AG20443 (cell line): Measurements from ENCODE around the gene SSH2.
A peak's percentile ranks its signal among the peaks of the same experiment; 100 is the strongest.
"Not testable (repeated sequence)": the region's sequence is repeated elsewhere in the genome, so short reads cannot be mapped to it uniquely, and the experiment has no call there.

Experiments
- DNase-seq: peaks from one replicate; pipeline ENCODE4 v3.0.0; 2012; ENCODE audit warnings: low spot score, mixed read lengths

The SSH2 gene

GRCh38 chr17:29873476-29873875 lies 56.6 kb downstream of the SSH2 start:
- no peak for DNase-seq

DNA sequence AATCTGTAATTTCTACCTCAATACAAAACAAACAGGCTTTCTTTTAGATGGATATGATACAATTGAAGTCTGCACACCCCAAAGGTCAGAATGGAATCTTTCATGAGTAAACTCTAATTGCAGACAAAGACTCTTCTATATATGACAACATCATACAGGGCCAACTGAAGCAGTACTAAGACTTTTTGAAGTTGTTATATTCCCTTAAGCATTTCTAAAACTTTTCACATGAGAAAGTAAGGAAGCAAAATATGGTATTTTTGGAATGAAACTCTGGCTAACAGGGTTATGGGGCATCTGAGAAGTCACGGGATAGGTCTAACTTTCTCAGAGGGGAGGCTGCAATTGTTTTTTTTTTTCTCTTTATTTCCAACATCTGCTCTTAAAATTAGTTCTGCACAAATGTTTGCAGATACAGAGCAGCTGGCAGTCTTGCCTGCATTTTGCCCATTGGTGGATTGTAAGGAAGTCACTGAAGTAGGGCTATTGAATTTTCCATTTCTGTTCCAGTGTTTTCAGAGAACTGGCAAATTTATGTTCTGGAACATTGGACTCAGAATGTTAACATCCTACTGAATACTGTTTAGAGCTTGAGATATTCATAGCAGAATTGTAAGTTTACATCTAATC lies 59.1 kb downstream of the SSH2 start:
- no peak for DNase-seq

DNA sequence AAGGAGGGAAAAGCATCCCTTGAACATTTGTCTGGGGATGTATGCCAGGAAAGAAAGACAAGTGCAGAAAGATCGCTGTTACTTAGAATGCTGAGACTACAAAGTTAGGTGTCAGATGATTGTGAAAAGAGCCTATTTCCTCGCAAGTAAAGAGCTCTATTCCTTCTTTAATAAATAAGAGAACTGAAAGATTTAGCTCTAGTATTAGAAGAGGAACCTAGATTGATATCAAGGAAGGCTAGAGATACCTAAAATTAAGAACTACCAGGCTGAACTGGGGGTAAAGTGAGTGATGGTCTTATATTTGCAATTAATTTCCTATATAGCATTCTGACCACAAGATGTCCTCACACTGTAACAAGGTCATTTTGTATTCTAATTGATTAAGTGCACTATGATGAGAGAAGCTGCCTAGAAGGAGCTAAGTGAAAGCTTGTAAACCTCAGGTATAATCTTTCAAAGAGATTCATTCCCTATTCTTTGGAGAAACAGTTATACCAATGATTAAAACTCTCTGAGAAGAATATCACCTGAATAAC lies 62.3 kb downstream of the SSH2 start:
- no peak for DNase-seq

GRCh38 chr17:29866746-29867404 lies 63.2 kb downstream of the SSH2 start:
- no peak for DNase-seq

DNA sequence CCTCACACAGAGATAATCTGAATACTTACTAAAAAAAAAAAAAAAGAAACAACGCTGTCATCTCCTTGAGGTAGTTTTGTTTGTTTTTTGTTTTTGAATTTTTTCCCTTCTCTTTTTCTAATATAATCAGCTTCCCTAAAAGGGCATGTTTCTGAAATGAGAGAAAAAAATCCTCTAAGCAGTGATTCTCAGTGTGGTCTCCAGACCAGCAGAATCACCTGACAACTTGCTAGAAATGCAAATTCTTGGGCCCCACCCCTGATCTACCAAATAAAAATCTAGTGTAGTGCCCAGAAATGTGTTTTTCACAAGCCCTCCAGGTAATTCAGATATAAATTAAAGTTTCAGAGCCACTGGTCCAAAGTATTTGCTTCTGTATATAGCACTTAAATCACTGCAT lies 65.4 kb downstream of the SSH2 start:
- no peak for DNase-seq

DNA sequence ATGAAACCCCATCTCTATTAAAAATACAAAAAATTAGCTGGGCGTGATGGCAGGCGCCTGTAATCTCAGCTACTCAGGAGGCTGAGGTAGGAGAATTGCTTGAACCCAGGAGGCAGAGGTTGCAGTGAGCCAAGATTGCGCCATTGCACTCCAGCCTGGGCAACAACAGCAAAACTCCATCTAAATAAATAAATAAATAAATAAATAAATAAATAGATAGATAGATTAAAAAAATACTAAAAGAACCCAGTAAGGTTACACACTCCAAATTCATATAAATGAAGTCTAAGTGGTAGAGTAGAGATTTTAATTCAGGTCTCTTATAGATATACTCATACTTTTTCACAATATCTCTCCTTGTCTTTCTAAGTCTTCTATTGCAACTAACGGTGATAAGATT lies 65.9 kb downstream of the SSH2 start:
- DNase-seq, result not testable (repeated sequence)

- DNase-seq, result no peak
Observed at GRCh38 chr17:29862951-29863350, 67.1 kb downstream of the SSH2 start.

DNA sequence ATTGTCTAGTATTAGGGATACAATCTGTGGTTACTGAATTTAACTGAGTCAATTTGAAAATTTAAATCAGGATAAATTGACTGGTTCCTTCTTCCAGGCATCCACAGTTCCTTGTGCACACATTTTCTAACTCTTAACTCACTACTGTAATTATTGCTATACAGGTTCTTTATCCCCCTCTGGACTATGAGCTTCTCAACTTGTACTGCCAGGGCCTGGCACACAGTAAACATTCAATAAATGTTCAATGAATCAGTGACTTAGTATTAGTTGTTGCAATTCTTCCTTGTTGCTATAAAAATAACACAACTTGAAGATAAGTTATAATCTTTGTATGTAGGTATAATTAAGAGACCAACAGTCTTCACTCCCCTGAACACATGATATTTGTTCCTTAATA lies 67.9 kb downstream of the SSH2 start:
- no peak for DNase-seq

DNA sequence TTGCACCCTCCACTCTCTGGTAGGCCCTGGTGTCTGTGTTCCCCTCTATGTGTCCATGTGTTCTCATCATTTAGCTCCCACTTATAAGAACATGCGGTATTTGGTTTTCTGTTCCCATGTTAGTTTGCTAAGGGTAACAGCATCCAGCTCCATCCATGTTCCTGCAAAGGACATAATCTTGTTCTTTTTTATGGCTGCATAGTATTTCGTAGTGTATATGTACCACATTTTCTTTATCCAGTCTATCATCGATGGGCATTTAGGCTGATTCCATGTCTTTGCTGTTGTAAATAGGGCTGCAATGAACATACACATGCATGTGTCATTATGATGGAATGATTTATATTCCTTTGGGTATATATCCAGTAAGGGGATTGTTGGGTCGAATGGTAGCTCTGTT lies 70.6 kb downstream of the SSH2 start:
- not testable (repeated sequence) for DNase-seq

DNA sequence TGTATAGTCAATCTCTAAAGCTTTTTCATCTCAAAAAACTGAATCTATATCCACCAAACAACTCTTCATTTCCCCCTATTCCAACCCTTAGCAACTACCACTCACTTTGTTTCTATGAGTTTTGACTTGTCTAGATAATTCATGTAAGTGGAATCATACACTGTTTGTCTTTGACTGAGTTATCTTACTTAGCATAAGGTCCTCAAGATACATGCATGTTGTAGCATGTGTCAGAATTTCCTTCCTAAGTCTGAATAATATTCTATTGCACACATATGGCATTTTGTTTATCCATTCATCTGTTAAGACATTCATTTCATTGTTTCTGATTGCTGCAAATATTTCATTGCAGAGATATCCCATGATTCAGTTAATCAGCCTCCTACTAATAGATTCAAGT lies 72.2 kb downstream of the SSH2 start:
- DNase-seq, result no peak

- not testable (repeated sequence) for DNase-seq
Observed at GRCh38 chr17:29857105-29857504, 72.9 kb downstream of the SSH2 start.

DNA sequence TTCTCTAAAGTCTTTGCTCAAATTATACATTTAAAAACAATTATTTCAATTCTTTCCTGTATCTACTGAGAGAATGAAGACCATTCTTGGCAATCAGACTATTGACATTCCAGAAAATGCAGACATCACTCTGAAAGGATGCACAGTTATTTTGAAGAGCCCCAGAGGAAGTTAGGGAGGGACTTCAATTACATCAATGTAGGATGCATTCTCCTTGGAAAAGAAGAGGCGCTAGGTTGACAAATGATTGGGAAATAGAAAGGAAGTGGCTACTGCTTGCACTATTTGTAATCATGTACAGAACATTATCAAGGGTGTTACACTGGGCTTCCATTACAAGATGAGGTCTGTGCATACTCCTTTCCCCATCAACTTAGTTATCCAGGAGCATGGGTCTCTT lies 74.3 kb downstream of the SSH2 start:
- DNase-seq, result peak; percentile 51

DNA sequence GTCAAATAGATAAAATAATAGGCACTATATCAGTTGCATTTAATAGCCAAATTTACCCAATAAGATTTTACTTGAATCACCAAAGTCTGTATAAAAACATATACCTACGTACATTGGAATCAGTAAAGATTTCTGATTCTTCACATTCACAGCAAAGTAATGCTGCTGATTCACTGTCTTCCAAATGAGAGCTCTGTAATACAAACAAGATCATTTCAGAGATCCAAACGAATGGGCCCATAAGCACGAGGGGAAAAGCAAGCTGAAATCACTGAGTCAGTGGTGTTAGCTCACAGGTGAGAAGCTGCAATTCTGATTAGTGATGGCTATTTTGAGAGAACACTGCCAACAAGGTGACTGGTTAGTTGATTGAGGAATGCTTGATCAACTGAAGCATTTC lies 81.3 kb downstream of the SSH2 start:
- DNase-seq, result no peak

DNA sequence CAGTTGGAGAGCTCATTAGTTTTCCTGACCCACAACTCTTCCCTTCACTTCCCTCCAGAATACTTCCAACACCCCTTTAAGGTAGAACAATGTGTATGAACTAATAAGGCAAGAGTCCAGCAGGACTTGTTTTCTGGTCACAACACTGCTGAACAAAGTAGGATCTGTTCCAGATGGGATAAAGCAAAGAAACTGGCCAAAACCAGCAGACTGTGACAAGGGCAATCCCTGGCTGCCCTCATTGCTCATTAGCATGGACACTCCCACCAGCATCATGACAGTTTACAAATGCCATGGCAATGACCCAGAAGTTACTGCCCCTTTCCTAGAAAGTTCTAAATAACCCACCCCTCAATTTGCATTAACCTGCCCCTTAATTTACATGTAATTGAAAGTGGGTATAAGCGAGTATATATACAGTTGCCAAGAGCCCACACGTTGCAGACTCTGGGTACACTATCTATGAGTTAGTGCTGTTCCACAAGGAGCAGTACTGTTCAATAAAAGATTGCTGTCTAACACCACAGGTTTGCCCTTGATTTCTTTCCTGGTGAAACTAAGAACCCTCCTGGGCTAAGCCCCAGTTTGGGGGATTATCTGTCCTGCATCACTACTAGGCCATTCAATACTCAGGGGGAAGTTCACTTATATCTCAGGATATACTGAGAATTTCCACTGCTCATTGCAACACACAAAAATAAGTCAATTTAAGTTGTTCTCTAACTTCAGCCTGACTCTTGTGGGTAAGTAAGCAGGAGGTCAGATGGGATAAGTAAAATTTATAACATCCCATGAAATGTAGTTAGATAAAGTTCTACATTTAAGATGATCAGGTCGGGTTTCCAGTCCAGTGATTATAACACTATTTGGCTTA lies 82.3 kb downstream of the SSH2 start:
- DNase-seq, result no peak

- no peak for DNase-seq
Observed at GRCh38 chr17:29847118-29847517, 82.9 kb downstream of the SSH2 start.

DNA sequence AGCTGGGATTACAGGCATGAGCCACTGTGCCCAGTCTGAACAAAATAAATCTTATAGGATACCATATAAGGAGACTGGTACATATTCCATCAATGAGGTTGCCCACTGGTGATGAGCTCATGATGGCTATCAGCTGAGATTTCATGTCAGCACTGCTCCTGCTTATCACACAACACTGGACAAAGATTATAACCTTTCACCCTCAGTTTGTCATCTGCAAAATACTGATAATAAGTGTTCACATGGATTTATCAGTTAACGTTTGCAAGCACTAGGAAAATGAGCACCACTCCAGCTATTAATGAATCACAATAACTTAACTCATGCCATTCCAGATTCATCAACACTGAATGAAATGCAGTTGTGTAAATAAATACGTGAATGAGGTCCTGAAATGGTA lies 83.7 kb downstream of the SSH2 start:
- no peak for DNase-seq

DNA sequence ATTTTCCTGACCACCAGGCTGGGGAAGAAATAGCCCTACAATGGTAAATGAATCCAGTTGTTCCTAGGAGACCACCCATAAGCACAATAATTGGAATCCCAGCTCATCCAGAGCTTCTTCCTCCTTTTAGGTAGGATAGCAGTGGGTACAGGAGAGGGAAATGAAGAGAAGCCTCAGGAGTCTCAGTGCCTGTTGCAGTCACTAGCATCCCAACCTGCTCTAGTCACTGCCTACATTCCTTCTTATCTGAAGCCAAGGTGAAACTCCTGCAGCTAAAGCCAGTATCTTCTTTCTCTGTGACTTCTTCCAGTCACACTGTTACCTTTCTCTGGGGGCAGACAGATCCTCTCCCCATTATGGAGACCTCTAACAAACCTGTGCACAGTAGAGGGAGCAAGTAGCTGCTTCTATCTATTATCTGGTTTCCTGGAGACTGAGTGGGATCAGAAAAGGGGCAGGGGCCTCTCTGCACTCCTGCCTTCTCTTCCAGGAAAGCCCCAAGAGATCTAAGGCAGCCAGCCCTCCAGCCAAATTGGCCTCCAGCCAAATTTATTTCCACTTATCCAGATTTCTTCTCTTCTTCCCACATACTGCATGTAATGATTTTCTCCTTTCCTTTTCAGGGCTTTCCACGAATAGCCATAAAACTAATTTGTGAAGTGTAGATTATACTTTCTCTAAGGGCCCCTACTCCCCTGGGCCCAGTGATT lies 85.5 kb downstream of the SSH2 start:
- no peak for DNase-seq

DNA sequence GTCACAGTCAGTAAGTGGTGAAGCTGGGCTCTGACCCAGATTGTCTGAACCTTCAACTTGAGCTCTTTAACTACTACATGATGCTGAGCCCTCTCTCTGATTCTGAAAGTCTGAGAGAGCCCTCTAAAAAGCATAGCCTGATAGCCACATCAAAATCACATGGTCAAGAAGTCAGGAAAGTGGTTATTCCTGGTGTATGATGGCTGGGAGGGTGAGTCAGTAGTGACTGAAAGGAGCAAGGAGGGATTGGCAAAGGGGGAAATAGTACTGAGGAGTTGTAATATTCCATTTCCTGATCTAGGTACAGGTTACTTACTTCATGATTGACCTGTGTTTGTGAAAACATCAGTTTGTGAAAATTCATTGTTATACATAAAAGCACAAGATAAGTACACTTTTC lies 89.1 kb downstream of the SSH2 start:
- peak; percentile 24 for DNase-seq

DNA sequence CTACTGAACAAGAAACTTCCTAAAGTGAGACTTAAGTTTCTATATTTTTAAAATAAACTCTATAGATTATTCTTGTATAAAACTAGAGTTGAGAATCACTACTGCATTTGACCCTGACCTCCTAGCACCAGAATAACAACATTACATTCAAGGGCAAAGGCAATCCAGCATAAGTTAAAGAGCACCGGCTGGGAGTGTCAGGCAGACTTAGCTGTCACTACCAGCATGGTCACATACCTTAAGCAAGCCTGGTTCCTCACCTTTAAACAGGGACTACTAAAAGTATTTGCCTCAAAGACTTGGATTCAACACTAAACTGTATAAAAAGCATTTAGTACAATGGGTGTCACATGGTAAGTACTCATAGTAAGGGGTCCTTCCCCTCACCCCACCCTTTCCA lies 90.4 kb downstream of the SSH2 start:
- DNase-seq, result no peak

- DNase-seq, result no peak
Observed at GRCh38 chr17:29838961-29839360, 91.1 kb downstream of the SSH2 start.

GRCh38 chr17:29837531-29837930 lies 92.5 kb downstream of the SSH2 start:
- no peak for DNase-seq

- DNase-seq, result no peak
Observed at GRCh38 chr17:29836643-29837042, 93.4 kb downstream of the SSH2 start.
